Fibroblast of mammary gland (primary cell): ENCODE results near the gene SORCS2.

Source experiments
- DNase-seq: peaks from one replicate; pipeline ENCODE4 v3.0.0-alpha.2; 2010; ENCODE audit warnings: low read depth
- H3K4me3 ChIP-seq: 2 replicates; pipeline ENCODE4 v1.5.1; 2011; ENCODE audit warnings: low read depth, mild to moderate bottlenecking, low read length, moderate library complexity; ENCODE audit not compliant: control insufficient read depth
- TF ChIP-seq, protein P1 (sequence below): conservative IDR thresholded peaks from 2 replicates; pipeline ENCODE4 v1.5.1; 2011; ENCODE audit warnings: low read depth, low read length, inconsistent platforms; ENCODE audit not compliant: control insufficient read depth, insufficient read depth

Gene SORCS2

DNA sequence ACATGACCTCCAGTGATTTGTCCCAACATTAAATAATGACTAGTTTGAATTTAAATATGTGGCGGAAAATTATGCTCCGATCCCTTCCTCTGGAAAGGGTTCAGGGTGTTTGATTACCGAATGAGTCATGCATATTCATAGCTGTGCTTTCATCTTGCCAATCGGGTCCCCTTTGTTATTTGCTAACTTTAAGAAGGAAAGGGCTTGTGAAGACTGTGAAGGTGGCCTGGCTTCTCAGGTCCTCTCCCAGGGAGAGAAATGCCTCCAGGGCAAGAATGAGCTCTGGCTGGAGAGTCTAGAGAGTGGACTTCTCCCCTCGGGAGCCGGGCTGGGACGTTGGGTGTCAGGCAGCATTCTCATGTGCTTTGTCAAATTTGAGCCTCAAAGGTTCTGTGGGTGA is 397.9 kb downstream of the SORCS2 start:
- DNase-seq = peak; percentile 5
- no peak overlapping the region for H3K4me3 ChIP-seq
- TF ChIP-seq, protein P1, sequence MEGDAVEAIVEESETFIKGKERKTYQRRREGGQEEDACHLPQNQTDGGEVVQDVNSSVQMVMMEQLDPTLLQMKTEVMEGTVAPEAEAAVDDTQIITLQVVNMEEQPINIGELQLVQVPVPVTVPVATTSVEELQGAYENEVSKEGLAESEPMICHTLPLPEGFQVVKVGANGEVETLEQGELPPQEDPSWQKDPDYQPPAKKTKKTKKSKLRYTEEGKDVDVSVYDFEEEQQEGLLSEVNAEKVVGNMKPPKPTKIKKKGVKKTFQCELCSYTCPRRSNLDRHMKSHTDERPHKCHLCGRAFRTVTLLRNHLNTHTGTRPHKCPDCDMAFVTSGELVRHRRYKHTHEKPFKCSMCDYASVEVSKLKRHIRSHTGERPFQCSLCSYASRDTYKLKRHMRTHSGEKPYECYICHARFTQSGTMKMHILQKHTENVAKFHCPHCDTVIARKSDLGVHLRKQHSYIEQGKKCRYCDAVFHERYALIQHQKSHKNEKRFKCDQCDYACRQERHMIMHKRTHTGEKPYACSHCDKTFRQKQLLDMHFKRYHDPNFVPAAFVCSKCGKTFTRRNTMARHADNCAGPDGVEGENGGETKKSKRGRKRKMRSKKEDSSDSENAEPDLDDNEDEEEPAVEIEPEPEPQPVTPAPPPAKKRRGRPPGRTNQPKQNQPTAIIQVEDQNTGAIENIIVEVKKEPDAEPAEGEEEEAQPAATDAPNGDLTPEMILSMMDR = no peak

DNA sequence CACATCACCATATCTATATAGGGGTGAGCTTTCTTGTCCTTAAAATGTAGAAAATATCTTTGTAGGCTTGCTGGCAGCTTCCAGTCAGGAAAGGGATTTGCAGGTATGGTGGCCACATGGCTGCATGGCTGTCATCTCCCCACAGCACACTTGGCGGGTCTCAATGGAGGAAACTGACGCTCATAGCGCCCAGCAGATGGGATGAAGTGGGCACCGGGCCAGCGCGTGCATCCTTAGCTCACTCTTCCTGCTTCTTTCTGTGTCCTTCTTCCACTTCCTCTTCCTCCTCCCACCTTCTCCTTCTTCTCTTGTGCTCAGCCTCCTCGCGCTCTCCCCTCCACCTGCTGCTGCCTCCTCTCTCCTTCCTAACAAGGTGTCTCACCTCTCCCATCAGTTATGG is 398.6 kb downstream of the SORCS2 start:
- TF ChIP-seq, protein P1 = no peak
- DNase-seq = no peak
- no peak overlapping the region for H3K4me3 ChIP-seq

DNA sequence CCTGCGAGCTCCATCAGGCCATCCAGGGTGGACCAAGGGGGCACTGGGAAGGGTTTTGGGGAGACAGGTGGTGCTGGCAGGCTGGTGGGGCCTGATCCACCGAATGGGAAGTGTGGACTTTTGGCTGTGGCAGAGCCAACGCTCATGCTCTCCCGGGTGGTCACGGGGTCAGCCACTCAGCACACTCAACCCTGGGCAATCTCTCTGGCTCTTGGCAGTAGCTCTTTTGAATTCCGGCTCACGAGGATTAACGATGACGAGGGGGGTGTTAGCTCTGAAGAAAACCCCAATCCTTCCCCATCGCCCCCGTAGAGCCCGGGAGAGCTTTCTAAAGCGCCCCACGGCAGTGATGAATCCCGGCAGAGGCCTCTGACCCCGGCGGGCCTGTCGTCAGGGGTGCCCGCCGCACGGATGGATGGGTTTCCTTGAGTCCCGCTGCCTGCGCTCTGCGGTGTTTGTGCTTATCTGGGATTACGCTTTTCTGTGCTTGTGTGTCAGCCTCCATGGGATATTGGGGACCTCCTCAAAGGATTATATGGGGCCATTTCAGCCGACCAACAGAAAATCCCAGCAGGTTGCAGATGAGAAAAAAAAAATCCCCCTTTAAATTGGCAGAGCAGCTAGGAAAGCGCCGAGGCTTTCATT is 399.2 kb downstream of the SORCS2 start:
- DNase-seq = no peak
- TF ChIP-seq, protein P1 = no peak
- H3K4me3 ChIP-seq = no peak overlapping the region

DNA sequence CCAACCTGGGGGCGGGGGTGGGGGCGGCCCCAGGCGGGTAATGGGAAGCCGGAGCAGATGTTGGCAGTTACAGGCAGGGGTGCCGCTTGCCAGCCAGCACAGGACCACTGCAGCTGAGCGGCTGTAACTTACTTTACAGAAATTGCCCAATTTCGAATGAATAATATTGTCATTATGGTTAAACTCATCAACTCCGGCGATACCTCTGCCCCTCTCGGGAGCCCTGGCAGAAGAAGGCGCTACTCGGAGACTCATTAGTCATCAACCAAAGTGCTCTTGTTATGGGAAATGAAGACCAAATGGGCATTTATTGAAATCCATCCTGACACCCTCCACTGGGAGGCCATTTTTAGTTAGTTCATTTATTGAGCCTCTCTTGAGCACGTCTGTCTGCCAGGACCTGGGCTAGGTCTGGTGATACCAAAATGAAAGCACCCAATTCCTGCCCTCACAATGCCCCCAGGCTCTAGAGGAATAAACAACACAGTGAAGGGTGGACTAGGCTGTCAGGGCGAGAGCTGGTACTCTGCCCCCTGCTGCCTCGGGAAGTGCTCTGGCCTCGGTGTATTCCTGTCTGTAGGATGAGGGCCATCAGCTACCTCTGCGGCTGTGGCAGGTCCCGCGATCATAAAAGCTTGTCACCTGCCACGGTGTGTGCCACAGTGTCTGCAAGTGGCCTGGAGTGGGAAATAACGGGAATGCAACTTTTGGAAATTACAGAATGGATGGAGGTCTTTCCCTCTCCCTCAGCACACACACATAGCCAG is 401.5 kb downstream of the SORCS2 start:
- TF ChIP-seq, protein P1 = no peak
- no peak for DNase-seq

DNA sequence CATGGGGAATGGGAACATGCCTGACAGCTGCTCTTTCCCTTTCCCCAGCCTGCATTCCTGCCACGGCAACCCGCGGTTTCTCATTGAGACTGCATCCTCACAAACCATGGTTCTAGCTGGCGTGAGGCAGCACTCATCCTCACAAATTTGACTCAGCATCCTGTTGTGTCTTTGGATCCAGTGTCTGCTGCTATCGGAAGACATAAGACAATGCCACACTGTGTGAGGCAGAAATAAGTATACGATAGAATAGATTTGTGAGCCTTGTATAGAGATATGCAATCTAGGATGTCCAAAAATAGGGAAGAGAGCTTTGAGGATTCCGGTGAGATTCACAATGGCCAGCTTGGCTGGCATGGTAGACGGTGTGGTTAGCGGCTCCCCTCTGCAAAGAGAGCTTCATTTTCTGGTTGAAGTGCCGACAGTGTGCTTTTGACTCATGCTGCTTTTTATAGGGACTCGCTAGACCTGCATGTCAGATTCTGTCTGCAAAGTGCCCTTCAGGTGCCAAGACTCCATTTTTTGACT is 403.7 kb downstream of the SORCS2 start:
- H3K4me3 ChIP-seq = no peak overlapping the region
- TF ChIP-seq, protein P1 = no peak
- no peak for DNase-seq

More for the DNA sequence above, 401.5 kb downstream of the SORCS2 start:
- H3K4me3 ChIP-seq = no peak overlapping the region

DNA sequence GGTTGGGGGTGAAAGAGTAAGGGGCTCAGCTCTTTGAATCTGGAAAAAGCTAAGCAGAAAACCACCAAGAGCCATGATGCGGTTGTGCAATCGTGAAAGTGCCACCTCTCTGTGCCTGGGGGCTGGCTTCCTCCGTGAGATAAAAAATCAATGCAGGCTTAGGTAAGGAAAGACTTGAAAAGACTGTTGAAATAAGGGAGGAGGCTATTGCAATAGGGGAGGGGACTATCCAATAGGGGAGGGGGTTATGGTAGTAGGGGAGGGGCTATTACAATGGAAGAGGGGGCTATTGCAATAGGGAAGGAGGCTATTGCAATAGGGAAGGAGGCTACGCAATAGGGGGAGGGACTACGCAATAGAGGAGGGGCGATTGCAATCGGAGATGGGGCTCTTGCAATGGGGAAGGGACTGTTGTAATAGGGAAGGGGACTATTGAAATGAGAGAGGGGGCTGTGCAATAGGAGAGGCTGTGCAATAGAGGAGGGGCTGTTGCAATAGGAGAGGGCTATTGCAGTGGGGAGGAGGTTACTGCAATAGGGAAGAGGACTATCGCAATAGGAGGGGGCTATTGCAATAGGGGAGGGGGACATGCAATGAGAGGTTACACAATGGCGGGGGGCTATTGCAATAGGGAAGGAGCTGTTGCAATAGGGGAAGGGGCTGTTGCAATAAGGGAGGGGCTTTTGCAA is 404.7 kb downstream of the SORCS2 start:
- DNase-seq = no peak
- no peak overlapping the region for H3K4me3 ChIP-seq
- TF ChIP-seq, protein P1 = no peak
